Hepatic stellate cell (primary cell): ENCODE data around the gene FAM20C.

Source experiments
- DNase-seq: peaks from one replicate; pipeline ENCODE4 v3.0.0; 2011; ENCODE audit warnings: low spot score

Gene FAM20C

GRCh38 chr7:273327-273726, 81.0 kb downstream of the FAM20C start:
- no peak for DNase-seq

GRCh38 chr7:274266-274665, 81.9 kb downstream of the FAM20C start:
- DNase-seq = no peak

- no peak for DNase-seq
Observed at GRCh38 chr7:276230-276835, 84.0 kb downstream of the FAM20C start.

GRCh38 chr7:277228-277627, 84.9 kb downstream of the FAM20C start:
- DNase-seq = no peak

- DNase-seq = no peak
Observed at GRCh38 chr7:278081-278480, 85.7 kb downstream of the FAM20C start.

GRCh38 chr7:279821-280220, 87.5 kb downstream of the FAM20C start:
- no peak for DNase-seq

- DNase-seq = no peak
Observed at GRCh38 chr7:280461-280860, 88.1 kb downstream of the FAM20C start.

- DNase-seq = no peak
Observed at GRCh38 chr7:281637-282036, 89.3 kb downstream of the FAM20C start.

- no peak for DNase-seq
Observed at GRCh38 chr7:282621-283020, 90.2 kb downstream of the FAM20C start.

- DNase-seq = no peak
Observed at GRCh38 chr7:284762-285722, 92.7 kb downstream of the FAM20C start.

GRCh38 chr7:285731-286130, 93.4 kb downstream of the FAM20C start:
- DNase-seq = no peak

- no peak for DNase-seq
Observed at GRCh38 chr7:286266-286665, 93.9 kb downstream of the FAM20C start.

GRCh38 chr7:288671-289101, 96.3 kb downstream of the FAM20C start:
- DNase-seq = no peak

- no peak for DNase-seq
Observed at GRCh38 chr7:289209-289755, 96.9 kb downstream of the FAM20C start.

GRCh38 chr7:289756-290553, 97.6 kb downstream of the FAM20C start, which contains the start of gene FOXL3:
Gene FOXL3, plus strand, starts transcription at chr7:290170. Its CDS starts 0 bp downstream, at chr7:290170.
- no peak for DNase-seq

- DNase-seq = no peak
Observed at GRCh38 chr7:290554-291372, 98.4 kb downstream of the FAM20C start.

- DNase-seq = no peak
Observed at GRCh38 chr7:291373-292092, 99.2 kb downstream of the FAM20C start.

GRCh38 chr7:292226-292625, 99.9 kb downstream of the FAM20C start:
- DNase-seq = no peak

GRCh38 chr7:292826-293225, 100.5 kb downstream of the FAM20C start:
- no peak for DNase-seq

- DNase-seq = no peak
Observed at GRCh38 chr7:293681-294439, 101.5 kb downstream of the FAM20C start.
